Measurements from ENCODE around the gene VWA8. TPM values are rescaled to one million over a fixed set of nuclear protein-coding genes. Genes with fewer than 3 reads are reported as not detected.

The VWA8 gene
- total RNA-seq, 1 donor from 2014 or later: 22.2 TPM

Small RNAs within 50 kb of the gene (small RNA-seq; reads per million reads assigned to genes)
- gene RN7SL515P (ENCODE audit: low replicate concordance) (not detected), gene RNU6-74P (ENCODE audit: low replicate concordance) (not detected), gene RPS28P8 (ENCODE audit: low replicate concordance) (not detected)

Other genes with a start within 250 kb of the VWA8 start
- gene DGKH, start 87.5 kb upstream of the VWA8 start, total RNA-seq: 14.4 TPM

All from skin of body (tissue), 2 donors.